Trophoblast cell (in vitro differentiated cells and primary cell): ENCODE measurements around the gene MYT1.

Experiments
- DNase-seq, 2 donors: peaks; one replicate each; pipeline ENCODE4 v3.0.0-alpha.2; 2016
- H2AFZ ChIP-seq: 2 replicates; pipeline ENCODE4 v1.6.1; 2013; ENCODE audit warnings: low read length, moderate library complexity, mild to moderate bottlenecking; ENCODE audit not compliant: insufficient read depth, poor library complexity
- H2AK5ac ChIP-seq: 2 replicates; pipeline ENCODE4 v1.6.1; 2013; ENCODE audit warnings: mild to moderate bottlenecking, low read length
- H2BK120ac ChIP-seq: 2 replicates; pipeline ENCODE4 v1.6.1; 2013; ENCODE audit warnings: low read length, mild to moderate bottlenecking, moderate library complexity; ENCODE audit not compliant: insufficient read depth, poor library complexity
- H2BK12ac ChIP-seq: 2 replicates; pipeline ENCODE4 v1.6.1; 2013; ENCODE audit warnings: mild to moderate bottlenecking, low read length, moderate library complexity
- H2BK5ac ChIP-seq: 2 replicates; pipeline ENCODE4 v1.6.1; 2013; ENCODE audit warnings: low read length, low read depth, moderate library complexity, mild to moderate bottlenecking; ENCODE audit not compliant: poor library complexity
- H3K14ac ChIP-seq: 2 replicates; pipeline ENCODE4 v1.6.1; 2013; ENCODE audit warnings: mild to moderate bottlenecking, low read length
- H3K18ac ChIP-seq: 2 replicates; pipeline ENCODE4 v1.6.1; 2013; ENCODE audit warnings: mild to moderate bottlenecking, low read length
- H3K23ac ChIP-seq: 2 replicates; pipeline ENCODE4 v1.6.1; 2013; ENCODE audit warnings: low read length
- H3K27ac ChIP-seq: 2 replicates; pipeline ENCODE4 v1.5.1; 2013; ENCODE audit warnings: low read depth, mild to moderate bottlenecking, inconsistent platforms, low read length, moderate library complexity
- H3K27me3 ChIP-seq: 2 replicates; pipeline ENCODE4 v1.6.1; 2013; ENCODE audit warnings: inconsistent platforms, mild to moderate bottlenecking, low read length, moderate library complexity; ENCODE audit not compliant: insufficient read depth
- H3K36me3 ChIP-seq, 2 experiments: 1 replicate in 1 of 2; 2 replicates in 1 of 2; pipeline ENCODE4 v1.6.1; 2013; ENCODE audit warnings: low read length in 2 of 2, mild to moderate bottlenecking in 2 of 2, moderate library complexity in 1 of 2; ENCODE audit not compliant: insufficient read depth in 2 of 2, control insufficient read depth in 1 of 2
- H3K4ac ChIP-seq: 2 replicates; pipeline ENCODE4 v1.6.1; 2013; ENCODE audit warnings: low read depth, mild to moderate bottlenecking, low read length, moderate library complexity
- H3K4me1 ChIP-seq, 2 experiments: 1 replicate in 1 of 2; 2 replicates in 1 of 2; pipeline ENCODE4 v1.6.1; 2013; ENCODE audit warnings: low read length in 2 of 2, mild to moderate bottlenecking in 2 of 2, moderate library complexity in 1 of 2; ENCODE audit not compliant: insufficient read depth in 2 of 2, control insufficient read depth in 1 of 2
- H3K4me2 ChIP-seq: 2 replicates; pipeline ENCODE4 v1.6.1; 2013; ENCODE audit warnings: inconsistent platforms, mild to moderate bottlenecking, low read length, moderate library complexity
- H3K4me3 ChIP-seq: 2 replicates; pipeline ENCODE4 v1.5.1; 2013; ENCODE audit warnings: mild to moderate bottlenecking, low read depth, low read length, inconsistent platforms
- H3K79me1 ChIP-seq: one replicate; pipeline ENCODE4 v1.6.1; 2013; ENCODE audit warnings: low read length
- H3K79me2 ChIP-seq: 2 replicates; pipeline ENCODE4 v1.6.1; 2013; ENCODE audit warnings: low read length, mild to moderate bottlenecking; ENCODE audit not compliant: control insufficient read depth, insufficient read depth, poor library complexity
- H3K9ac ChIP-seq: 2 replicates; pipeline ENCODE4 v1.6.1; 2013; ENCODE audit warnings: mild to moderate bottlenecking, low read length
- H3K9me3 ChIP-seq: 2 replicates; pipeline ENCODE4 v1.6.1; 2013; ENCODE audit warnings: low read depth, mild to moderate bottlenecking, control low read depth, inconsistent platforms, low read length; ENCODE audit not compliant: insufficient read depth
- H4K12ac ChIP-seq: 2 replicates; pipeline ENCODE4 v1.6.1; 2013; ENCODE audit warnings: low read depth, mild to moderate bottlenecking, low read length, moderate library complexity
- H4K8ac ChIP-seq: 2 replicates; pipeline ENCODE4 v1.6.1; 2013; ENCODE audit warnings: low read depth, mild to moderate bottlenecking, low read length, moderate library complexity
- H4K91ac ChIP-seq: one replicate; pipeline ENCODE4 v1.6.1; 2013; ENCODE audit warnings: low read depth, mild to moderate bottlenecking, low read length, moderate library complexity
- WGBS: extraction: QIAGEN DNeasy Blood & Tissue Kit; methylation state at CpG from one replicate; pipeline ENCODE4 v1.1.7; 2013; ENCODE audit warnings: missing lambda C conversion rate; ENCODE audit not compliant: insufficient read length, insufficient coverage; ENCODE audit errors: extremely low coverage; 5-methylcytosine and 5-hydroxymethylcytosine counted together

The MYT1 gene

GRCh38 chr20:64238115-64238825, 74.0 kb downstream of the MYT1 start:
- Histone ChIP-seq H3K79me1 (no peaks in the 10 kb centered on the region), H2BK120ac (no peak overlapping the region), H3K18ac (no peak overlapping the region), H3K4me3 (no peak overlapping the region), H3K4me2 (no peak overlapping the region), H3K9me3 (peaks cover 16% of the 10 kb centered on the region), H3K14ac (no peak overlapping the region), H2BK12ac (no peak overlapping the region), H2BK5ac (no peak overlapping the region), H4K91ac (no peak overlapping the region), H3K79me2 (no peaks in the 10 kb centered on the region), H3K4me1 (no peaks in the 10 kb centered on the region), H2AFZ (no peak overlapping the region), H4K12ac (no peak overlapping the region), H3K9ac (no peak overlapping the region), H3K23ac (no peak overlapping the region), H3K4ac (no peak overlapping the region), H2AK5ac (no peak overlapping the region), H3K27ac (no peak overlapping the region), H4K8ac (no peak overlapping the region), H3K36me3 (no peaks in the 10 kb centered on the region), H3K27me3 (no peaks in the 10 kb centered on the region)
- WGBS: no CpG with 5 or more reads among the region's 11 CpGs
- DNase-seq: no peak

- Histone ChIP-seq H3K36me3 (no peaks in the 10 kb centered on the region), H3K79me2 (no peaks in the 10 kb centered on the region), H3K23ac (no peak overlapping the region), H4K8ac (no peak overlapping the region), H3K4me3 (no peak overlapping the region), H3K79me1 (no peaks in the 10 kb centered on the region), H3K4me1 (no peaks in the 10 kb centered on the region), H2AK5ac (no peak overlapping the region), H3K4me2 (no peak overlapping the region), H2AFZ (no peak overlapping the region), H2BK120ac (no peak overlapping the region), H3K14ac (no peak overlapping the region), H4K12ac (no peak overlapping the region), H3K27ac (no peak overlapping the region), H3K4ac (no peak overlapping the region), H3K27me3 (no peaks in the 10 kb centered on the region), H4K91ac (no peak overlapping the region), H2BK12ac (no peak overlapping the region), H3K18ac (no peak overlapping the region), H3K9me3 (peaks cover 16% of the 10 kb centered on the region), H3K9ac (no peak overlapping the region), H2BK5ac (no peak overlapping the region)
- DNase-seq: no peak
- WGBS: no CpG with 5 or more reads among the region's 7 CpGs
Observed at GRCh38 chr20:64238851-64239387, 74.7 kb downstream of the MYT1 start.

- H4K91ac ChIP-seq: no peak overlapping the region
- H2AFZ ChIP-seq: no peak overlapping the region
- peaks cover 10% of the 10 kb centered on the region for H3K9me3 ChIP-seq
- H2BK120ac ChIP-seq: no peak overlapping the region
- no peak overlapping the region for H3K4me3 ChIP-seq
- H3K4me2 ChIP-seq: no peak overlapping the region
- no peak overlapping the region for H3K18ac ChIP-seq
- no peaks in the 10 kb centered on the region for H3K79me1 ChIP-seq
- no peak for DNase-seq
- no peak overlapping the region for H4K12ac ChIP-seq
- no peak overlapping the region for H3K9ac ChIP-seq
- H2BK5ac ChIP-seq: no peak overlapping the region
- H3K27me3 ChIP-seq: no peaks in the 10 kb centered on the region
- H3K36me3 ChIP-seq: no peaks in the 10 kb centered on the region
- no peaks in the 10 kb centered on the region for H3K4me1 ChIP-seq
- no peak overlapping the region for H2AK5ac ChIP-seq
- H3K14ac ChIP-seq: no peak overlapping the region
- no peak overlapping the region for H3K27ac ChIP-seq
- no peaks in the 10 kb centered on the region for H3K79me2 ChIP-seq
- H3K4ac ChIP-seq: no peak overlapping the region
- WGBS: no CpG with 5 or more reads among the region's 19 CpGs
- H2BK12ac ChIP-seq: no peak overlapping the region
- no peak overlapping the region for H4K8ac ChIP-seq
- H3K23ac ChIP-seq: no peak overlapping the region
Observed at GRCh38 chr20:64239449-64240242, 75.4 kb downstream of the MYT1 start.

- no CpG with 5 or more reads among the region's 26 CpGs for WGBS
- no peak overlapping the region for H3K14ac ChIP-seq
- H4K8ac ChIP-seq: no peak overlapping the region
- no peak overlapping the region for H3K4me3 ChIP-seq
- H2BK5ac ChIP-seq: no peak overlapping the region
- DNase-seq: no peak
- H3K79me2 ChIP-seq: no peaks in the 10 kb centered on the region
- H3K79me1 ChIP-seq: no peaks in the 10 kb centered on the region
- no peak overlapping the region for H3K27ac ChIP-seq
- H3K23ac ChIP-seq: no peak overlapping the region
- H2AFZ ChIP-seq: no peak overlapping the region
- no peaks in the 10 kb centered on the region for H3K4me1 ChIP-seq
- H3K9me3 ChIP-seq: peaks cover 7% of the 10 kb centered on the region
- no peak overlapping the region for H3K9ac ChIP-seq
- H2AK5ac ChIP-seq: no peak overlapping the region
- no peak overlapping the region for H2BK12ac ChIP-seq
- H3K36me3 ChIP-seq: no peaks in the 10 kb centered on the region
- no peak overlapping the region for H4K12ac ChIP-seq
- no peak overlapping the region for H3K18ac ChIP-seq
- no peak overlapping the region for H4K91ac ChIP-seq
- no peak overlapping the region for H2BK120ac ChIP-seq
- H3K4ac ChIP-seq: no peak overlapping the region
- no peak overlapping the region for H3K4me2 ChIP-seq
- H3K27me3 ChIP-seq: no peaks in the 10 kb centered on the region
Observed at GRCh38 chr20:64240243-64241015, 76.2 kb downstream of the MYT1 start.
